GM13976 (cell line): ENCODE measurements around the gene ZNF732.
"Not testable (repeated sequence)": the region's sequence is repeated elsewhere in the genome, so short reads cannot be mapped to it uniquely, and the experiment has no call there.

Experiments used
- DNase-seq: peaks from one replicate; pipeline ENCODE4 v3.0.0; 2012; ENCODE audit warnings: low spot score
- in situ Hi-C: fragments of 300-500 bp; cut with MboI; formaldehyde crosslinking; loops from one replicate; pipeline ENCODE4 v1.12.0; 2022; ENCODE audit warnings: low sequenced_read_pairs, mixed read lengths, inconsistent platforms; ENCODE audit not compliant: unreplicated experiment
- TF ChIP-seq, protein P1 (sequence below): IDR thresholded peaks from 2 replicates; pipeline ENCODE4 v1.5.1; 2012; ENCODE audit warnings: borderline replicate concordance, mild to moderate bottlenecking; ENCODE audit not compliant: insufficient read depth; ENCODE audit errors: extremely low read depth, missing control alignments, control extremely low read depth

The ZNF732 gene

GRCh38 chr4:253936-254756 is 51.1 kb downstream of the ZNF732 start:
- no peak for DNase-seq
- in situ Hi-C loops: no loop called here
- TF ChIP-seq, protein P1, sequence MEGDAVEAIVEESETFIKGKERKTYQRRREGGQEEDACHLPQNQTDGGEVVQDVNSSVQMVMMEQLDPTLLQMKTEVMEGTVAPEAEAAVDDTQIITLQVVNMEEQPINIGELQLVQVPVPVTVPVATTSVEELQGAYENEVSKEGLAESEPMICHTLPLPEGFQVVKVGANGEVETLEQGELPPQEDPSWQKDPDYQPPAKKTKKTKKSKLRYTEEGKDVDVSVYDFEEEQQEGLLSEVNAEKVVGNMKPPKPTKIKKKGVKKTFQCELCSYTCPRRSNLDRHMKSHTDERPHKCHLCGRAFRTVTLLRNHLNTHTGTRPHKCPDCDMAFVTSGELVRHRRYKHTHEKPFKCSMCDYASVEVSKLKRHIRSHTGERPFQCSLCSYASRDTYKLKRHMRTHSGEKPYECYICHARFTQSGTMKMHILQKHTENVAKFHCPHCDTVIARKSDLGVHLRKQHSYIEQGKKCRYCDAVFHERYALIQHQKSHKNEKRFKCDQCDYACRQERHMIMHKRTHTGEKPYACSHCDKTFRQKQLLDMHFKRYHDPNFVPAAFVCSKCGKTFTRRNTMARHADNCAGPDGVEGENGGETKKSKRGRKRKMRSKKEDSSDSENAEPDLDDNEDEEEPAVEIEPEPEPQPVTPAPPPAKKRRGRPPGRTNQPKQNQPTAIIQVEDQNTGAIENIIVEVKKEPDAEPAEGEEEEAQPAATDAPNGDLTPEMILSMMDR: no peak

- in situ Hi-C loops: no loop called here
- TF ChIP-seq, protein P1: no peak
- DNase-seq: no peak
Observed at GRCh38 chr4:252065-252601, 53.1 kb downstream of the ZNF732 start.

- in situ Hi-C loops: no loop called here
- peak; percentile 12 for DNase-seq
- TF ChIP-seq, protein P1: peak; percentile 42
Observed at GRCh38 chr4:244471-244870, 60.8 kb downstream of the ZNF732 start.

DNA sequence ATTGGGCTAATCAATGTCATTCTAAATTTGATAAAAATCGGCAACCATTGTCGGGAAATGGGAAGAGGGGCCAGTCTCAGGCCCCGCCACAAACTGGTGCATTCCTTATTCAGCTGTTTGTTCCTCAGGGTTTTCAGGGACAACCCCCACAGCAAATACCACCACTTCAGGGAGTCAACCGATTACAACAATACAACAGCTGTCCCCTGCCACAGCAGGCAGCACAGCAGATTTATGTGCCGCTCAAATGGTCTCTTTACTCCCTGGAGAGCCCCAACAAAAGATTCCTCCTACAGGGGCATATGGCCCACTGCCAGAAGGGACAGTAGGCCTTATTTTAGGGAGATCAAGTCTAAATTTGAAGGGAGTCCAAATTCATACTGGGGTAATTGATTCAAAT is 61.8 kb downstream of the ZNF732 start:
- TF ChIP-seq, protein P1: no peak
- in situ Hi-C loops: no loop called here
- no peak for DNase-seq

GRCh38 chr4:242121-242848 is 63.0 kb downstream of the ZNF732 start:
- TF ChIP-seq, protein P1: peak; percentile 66
- in situ Hi-C loops: no loop called here
- DNase-seq: peak; percentile 47

DNA sequence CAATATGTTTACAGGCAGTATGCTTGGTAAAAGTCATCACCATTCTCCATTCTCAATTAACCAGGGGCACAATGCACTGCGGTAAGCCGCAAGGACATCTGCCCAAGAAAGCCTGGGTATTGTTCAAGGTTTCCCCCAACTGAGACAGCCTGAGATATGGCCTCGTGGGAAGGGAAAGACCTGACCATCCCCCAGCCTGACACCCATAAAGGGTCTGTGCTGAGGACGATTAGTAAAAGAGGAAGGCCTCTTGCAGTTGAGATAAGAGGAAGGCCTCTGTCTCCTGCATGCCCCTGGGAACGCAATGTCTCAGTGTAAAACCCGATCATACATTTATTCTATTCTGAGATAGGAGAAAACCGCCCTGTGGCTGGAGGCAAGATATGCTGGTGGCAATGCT is 63.9 kb downstream of the ZNF732 start:
- DNase-seq, in situ Hi-C loops: not testable (repeated sequence)

DNA sequence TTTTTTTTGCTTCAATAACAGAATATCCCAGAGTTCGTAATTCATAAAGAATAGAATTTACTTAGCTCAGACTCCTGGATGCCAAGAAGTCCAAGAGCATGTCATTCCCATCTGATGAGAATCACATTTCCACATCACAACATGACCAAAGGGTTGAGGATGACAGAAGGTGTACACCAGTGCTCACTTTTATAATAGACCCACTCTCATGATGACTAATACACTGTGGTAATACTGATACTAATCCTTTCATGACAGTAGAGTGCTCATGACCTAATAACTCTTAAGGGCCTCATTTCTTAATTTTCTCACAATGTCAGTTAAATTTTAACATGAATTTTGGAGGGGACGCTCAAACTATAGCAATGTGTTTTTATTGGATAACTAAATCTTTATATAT is 69.2 kb downstream of the ZNF732 start:
- TF ChIP-seq, protein P1: no peak
- in situ Hi-C loops: no loop called here

More for the DNA sequence above, 69.2 kb downstream of the ZNF732 start:
- DNase-seq: no peak
